ENCODE data around the gene PRKCA.
"Not testable (repeated sequence)": the region's sequence is repeated elsewhere in the genome, so short reads cannot be mapped to it uniquely, and the experiment has no call there.

GRCh38 chr17:66345949-66346638, 43.7 kb downstream of the PRKCA start:
- TF ChIP-seq CTCF, POLR2A (IDR thresholded peaks at IDR 0.05): not testable (repeated sequence)
